GM12874 (cell line): ENCODE data around the gene CDKAL1.

Experiments used
- CTCF ChIP-seq: IDR thresholded peaks from 2 replicates; pipeline ENCODE4 v1.5.1; 2011; ENCODE audit warnings: low read depth, mild to moderate bottlenecking, control low read depth, low read length, moderate library complexity; ENCODE audit not compliant: insufficient read depth

The CDKAL1 gene

GRCh38 chr6:20509212-20509611 lies 25.0 kb upstream of the CDKAL1 start:
- no peak for TF ChIP-seq CTCF

DNA sequence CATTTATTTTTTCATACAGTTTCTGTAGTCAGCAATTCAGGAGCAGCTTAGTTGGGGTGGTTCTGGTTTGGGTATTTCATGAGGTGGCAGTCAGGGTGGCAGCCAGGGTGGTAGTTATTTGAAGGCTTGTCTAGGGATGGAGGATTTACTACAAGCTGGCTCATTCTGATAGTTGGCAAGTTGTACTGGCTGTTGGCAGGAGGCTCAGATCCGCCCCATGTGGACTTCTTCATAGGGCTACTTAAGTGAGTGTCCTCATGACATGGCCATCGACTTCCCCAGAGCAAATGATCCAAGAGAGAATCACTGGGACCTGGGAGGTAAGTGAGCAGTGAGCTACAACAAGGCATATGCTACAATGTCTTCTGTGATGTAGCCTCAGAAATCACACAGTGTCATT lies 22.4 kb upstream of the CDKAL1 start:
- no peak for TF ChIP-seq CTCF

GRCh38 chr6:20529086-20529448 lies 5.2 kb upstream of the CDKAL1 start:
- 0 out of 2 replicates have a peak, but pooled peaks have one; percentile 15 for TF ChIP-seq CTCF

- no peak for TF ChIP-seq CTCF
Observed at GRCh38 chr6:20532881-20533280, 1.4 kb upstream of the CDKAL1 start.

DNA sequence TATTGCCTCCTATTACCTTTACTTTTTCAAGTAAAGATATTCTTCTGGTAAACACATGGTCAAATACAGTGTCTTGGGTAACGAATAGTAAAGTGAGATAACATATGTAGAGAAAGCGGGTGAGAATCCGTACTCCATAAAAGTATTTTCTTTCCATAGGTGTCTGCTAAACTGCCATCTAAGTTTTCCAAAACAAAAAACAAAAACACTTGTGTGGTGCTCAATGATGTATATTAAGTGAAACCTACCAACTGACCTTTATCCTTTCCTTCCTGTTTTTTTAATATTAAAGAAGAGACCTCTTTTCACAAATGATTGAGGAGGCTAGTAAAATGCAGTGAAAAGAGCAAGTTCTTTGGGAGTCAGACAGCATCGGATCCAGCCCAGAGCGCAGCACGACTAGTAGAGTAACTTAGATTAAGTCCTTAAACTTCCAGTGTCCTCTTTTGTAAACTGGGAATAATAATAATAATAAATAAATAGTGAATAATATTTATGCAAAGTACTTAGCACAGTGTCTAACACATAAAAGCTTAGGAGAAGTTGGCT lies 437 bp upstream of the CDKAL1 start:
- TF ChIP-seq CTCF, result no peak

- TF ChIP-seq CTCF, result no peak
Observed at GRCh38 chr6:20538131-20538662, 3.9 kb downstream of the CDKAL1 start.

- TF ChIP-seq CTCF, result no peak
Observed at GRCh38 chr6:20538907-20539306, 4.7 kb downstream of the CDKAL1 start.
